ENCODE data around the gene DAAM2.

Gene DAAM2

DNA sequence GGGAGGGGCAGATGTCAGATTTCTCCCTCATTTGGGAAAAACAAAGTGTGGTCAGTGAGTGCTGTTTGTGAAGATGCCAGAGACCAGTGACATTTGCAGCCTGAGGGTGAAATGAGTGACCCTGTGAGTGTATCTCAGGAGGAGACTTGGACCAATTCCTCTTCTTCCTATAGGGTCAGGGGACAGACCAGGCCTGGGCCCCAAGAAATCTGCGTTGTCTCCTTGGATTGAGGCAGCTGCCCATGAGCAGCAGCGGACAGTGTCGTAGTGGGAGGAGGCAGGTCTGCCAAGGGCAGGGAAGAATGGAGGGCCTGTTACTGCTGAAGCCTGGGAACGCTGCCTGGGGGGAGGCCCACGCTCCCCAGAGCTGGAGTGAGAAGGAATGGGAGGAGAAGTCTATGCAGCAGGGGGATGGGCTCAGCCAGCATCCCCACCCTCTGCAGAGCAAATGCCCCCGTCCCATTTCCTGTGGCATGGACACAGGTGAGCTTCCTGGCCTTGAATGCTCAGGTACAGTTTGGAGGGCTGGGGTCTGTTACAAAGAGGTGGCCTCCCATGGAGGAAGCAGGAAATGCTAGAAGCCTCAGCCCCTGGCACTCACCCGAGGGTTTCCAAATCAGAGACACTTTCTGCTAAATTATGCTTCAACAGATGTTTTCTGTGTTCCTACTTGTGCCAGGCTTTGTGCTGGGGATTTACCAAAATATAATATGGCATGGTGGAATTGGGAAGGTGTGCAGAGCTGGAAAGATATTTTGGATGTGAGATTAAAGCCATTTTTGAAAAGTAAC, 29.8 kb downstream of the DAAM2 start:
- no peaks in the 10 kb centered on the region for H3K36me3 ChIP-seq (ENCODE audit: insufficient read depth, low read length)
- H3K27me3 ChIP-seq (ENCODE audit: insufficient read depth, low read length, poor library complexity, severe bottlenecking) = no peaks in the 10 kb centered on the region
- H4K20me1 ChIP-seq (ENCODE audit: insufficient read depth, low read length, poor library complexity, severe bottlenecking) = no peaks in the 10 kb centered on the region
- H3K4me3 ChIP-seq (ENCODE audit: low read length, poor library complexity, severe bottlenecking) = no peak overlapping the region
- H3K4me1 ChIP-seq (ENCODE audit: insufficient read depth, low read length, poor library complexity, severe bottlenecking) = peaks cover 24% of the 10 kb centered on the region
- H3K4me2 ChIP-seq (ENCODE audit: low read depth, low read length, poor library complexity, severe bottlenecking) = no peak overlapping the region
- TF ChIP-seq, protein P1, sequence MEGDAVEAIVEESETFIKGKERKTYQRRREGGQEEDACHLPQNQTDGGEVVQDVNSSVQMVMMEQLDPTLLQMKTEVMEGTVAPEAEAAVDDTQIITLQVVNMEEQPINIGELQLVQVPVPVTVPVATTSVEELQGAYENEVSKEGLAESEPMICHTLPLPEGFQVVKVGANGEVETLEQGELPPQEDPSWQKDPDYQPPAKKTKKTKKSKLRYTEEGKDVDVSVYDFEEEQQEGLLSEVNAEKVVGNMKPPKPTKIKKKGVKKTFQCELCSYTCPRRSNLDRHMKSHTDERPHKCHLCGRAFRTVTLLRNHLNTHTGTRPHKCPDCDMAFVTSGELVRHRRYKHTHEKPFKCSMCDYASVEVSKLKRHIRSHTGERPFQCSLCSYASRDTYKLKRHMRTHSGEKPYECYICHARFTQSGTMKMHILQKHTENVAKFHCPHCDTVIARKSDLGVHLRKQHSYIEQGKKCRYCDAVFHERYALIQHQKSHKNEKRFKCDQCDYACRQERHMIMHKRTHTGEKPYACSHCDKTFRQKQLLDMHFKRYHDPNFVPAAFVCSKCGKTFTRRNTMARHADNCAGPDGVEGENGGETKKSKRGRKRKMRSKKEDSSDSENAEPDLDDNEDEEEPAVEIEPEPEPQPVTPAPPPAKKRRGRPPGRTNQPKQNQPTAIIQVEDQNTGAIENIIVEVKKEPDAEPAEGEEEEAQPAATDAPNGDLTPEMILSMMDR (conservative IDR thresholded peaks at IDR 0.05; ENCODE audit: low read length) = no peak
- no peaks in the 10 kb centered on the region; the same call in 1 of the 2 replicates for H3F3A ChIP-seq (ENCODE audit: low read depth)
- no peaks in the 10 kb centered on the region for H3K9me3 ChIP-seq (ENCODE audit: insufficient read depth, low read depth, low read length)
- no peaks in the 10 kb centered on the region for H3K79me2 ChIP-seq (ENCODE audit: insufficient read depth, low read length)
- no peak overlapping the region for H3K9ac ChIP-seq (ENCODE audit: low read depth, low read length, poor library complexity, severe bottlenecking)
- no peak overlapping the region; the same call in 1 of the 2 replicates for H2AFZ ChIP-seq (ENCODE audit: low read length)
- H3K9me2 ChIP-seq (replicated peaks; ENCODE audit: low read depth, low read length) = no peaks in the 10 kb centered on the region

DNA sequence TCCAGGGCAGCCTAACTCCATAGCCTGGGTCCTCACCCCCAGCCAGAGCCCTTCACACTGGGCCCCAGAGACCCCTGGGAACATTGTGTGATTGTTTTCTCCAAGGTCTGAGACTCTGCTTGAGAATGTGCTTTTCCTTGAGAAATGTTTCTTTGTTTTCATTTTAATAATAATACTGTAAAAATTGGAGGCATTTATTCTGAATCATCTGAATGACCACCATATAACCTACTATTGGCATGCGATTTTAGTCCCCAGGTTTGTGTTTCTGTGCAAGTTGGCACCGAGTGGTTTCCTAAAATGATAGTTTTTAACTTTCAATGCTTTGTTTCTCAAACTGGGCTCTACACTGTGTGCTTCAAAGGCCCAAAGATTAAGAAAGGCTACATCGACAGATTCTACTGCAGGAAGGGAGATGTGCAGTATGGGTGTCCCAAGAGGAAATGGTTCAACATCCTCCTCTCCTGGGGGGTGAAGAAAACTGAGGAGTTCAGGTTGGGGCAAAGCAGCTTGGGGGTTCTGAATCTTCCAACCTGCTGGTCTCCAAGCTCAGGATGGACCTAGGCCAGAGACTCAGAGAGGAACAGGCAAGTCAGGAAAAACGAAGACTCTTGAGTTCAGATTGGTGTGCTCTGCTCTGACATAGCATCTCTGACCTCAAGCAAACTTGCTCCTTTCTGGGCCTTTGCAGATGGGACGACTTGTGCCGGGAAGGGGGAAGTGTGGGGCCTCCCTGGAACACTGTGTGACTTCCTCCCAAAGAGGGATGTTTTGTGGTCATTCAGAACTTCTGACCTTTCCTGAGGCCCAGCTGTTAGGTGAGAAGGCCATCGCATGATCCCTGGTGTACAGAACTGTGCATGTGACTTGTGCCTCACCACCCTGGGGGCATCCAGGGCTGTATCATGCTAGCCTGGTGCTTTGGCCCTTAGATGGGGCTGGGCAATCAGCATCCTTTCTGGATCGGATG, 31.0 kb downstream of the DAAM2 start:
- H3K9me3 ChIP-seq (ENCODE audit: insufficient read depth, low read depth, low read length) = no peaks in the 10 kb centered on the region
- H3K27me3 ChIP-seq (ENCODE audit: insufficient read depth, low read length, poor library complexity, severe bottlenecking) = no peaks in the 10 kb centered on the region
- H3K9me2 ChIP-seq (replicated peaks; ENCODE audit: low read depth, low read length) = no peaks in the 10 kb centered on the region
- H3K9ac ChIP-seq (ENCODE audit: low read depth, low read length, poor library complexity, severe bottlenecking) = no peak overlapping the region
- TF ChIP-seq, protein P1 (conservative IDR thresholded peaks at IDR 0.05; ENCODE audit: low read length) = no peak
- TF ChIP-seq EZH2phosphoT487 (IDR thresholded peaks at IDR 0.05; ENCODE audit: borderline replicate concordance) = no peak
- no peak overlapping the region for H3K4me3 ChIP-seq (ENCODE audit: low read length, poor library complexity, severe bottlenecking)
- H2AFZ ChIP-seq (ENCODE audit: low read length) = peak overlapping the region; percentile 12; the same call in 1 of the 2 replicates
- peaks cover 24% of the 10 kb centered on the region for H3K4me1 ChIP-seq (ENCODE audit: insufficient read depth, low read length, poor library complexity, severe bottlenecking)
- H3F3A ChIP-seq (ENCODE audit: low read depth) = no peaks in the 10 kb centered on the region; the same call in 1 of the 2 replicates
- no peak overlapping the region for H3K4me2 ChIP-seq (ENCODE audit: low read depth, low read length, poor library complexity, severe bottlenecking)
- H3K36me3 ChIP-seq (ENCODE audit: insufficient read depth, low read length) = no peaks in the 10 kb centered on the region
- H3K79me2 ChIP-seq (ENCODE audit: insufficient read depth, low read length) = no peaks in the 10 kb centered on the region
- no peaks in the 10 kb centered on the region for H4K20me1 ChIP-seq (ENCODE audit: insufficient read depth, low read length, poor library complexity, severe bottlenecking)

DNA sequence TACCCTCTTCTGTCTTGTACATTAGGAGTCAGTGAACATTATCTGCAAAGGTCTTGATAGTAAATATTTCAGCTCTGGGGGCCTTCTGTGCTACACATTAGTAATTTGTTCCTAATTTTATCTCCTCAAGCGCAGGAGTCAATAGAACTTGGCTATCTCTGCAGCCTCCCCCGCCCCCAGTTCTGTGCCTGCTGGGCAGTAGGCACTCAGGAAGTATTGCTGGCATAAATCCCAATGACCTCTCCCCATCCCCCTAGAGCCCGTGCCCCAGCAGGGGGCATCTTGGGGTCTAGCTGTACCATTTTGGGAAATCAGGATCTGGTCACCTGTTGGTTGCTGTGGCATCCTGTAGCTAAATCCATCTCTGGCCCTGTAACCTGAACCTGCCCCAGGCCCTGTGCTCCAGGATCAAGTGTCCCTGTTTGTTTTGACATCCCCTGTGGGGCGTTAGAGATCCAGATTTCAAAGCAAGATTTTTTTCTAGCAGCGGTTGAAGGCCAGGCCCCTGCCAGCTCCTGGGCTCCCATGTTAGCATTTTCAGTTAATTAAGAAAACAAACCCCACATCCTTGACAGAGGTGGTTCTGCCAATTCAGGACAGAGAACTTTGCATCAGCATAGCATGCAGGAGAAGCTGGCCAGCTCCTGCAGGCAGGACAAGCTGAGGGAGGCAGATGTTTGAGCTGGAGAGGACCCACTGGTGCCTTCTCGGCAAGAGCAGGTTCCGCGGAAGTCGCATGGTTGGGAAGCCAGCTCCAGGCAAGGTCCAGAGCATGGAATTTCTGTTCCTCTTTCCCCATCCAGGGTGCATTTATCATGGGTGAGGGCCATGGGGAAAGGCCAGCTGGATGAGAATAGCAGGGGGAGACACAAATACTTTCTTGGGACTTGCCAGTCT, 32.1 kb downstream of the DAAM2 start:
- Histone ChIP-seq H3K27me3 (ENCODE audit: insufficient read depth, low read length, poor library complexity, severe bottlenecking) (no peaks in the 10 kb centered on the region), H3K4me2 (ENCODE audit: low read depth, low read length, poor library complexity, severe bottlenecking) (no peak overlapping the region), H3K79me2 (ENCODE audit: insufficient read depth, low read length) (no peaks in the 10 kb centered on the region), H3K9me3 (ENCODE audit: insufficient read depth, low read depth, low read length) (no peaks in the 10 kb centered on the region), H4K20me1 (ENCODE audit: insufficient read depth, low read length, poor library complexity, severe bottlenecking) (no peaks in the 10 kb centered on the region), H3F3A (ENCODE audit: low read depth) (no peaks in the 10 kb centered on the region; the same call in 1 of the 2 replicates), H3K36me3 (ENCODE audit: insufficient read depth, low read length) (no peaks in the 10 kb centered on the region), H3K4me3 (ENCODE audit: low read length, poor library complexity, severe bottlenecking) (no peak overlapping the region), H3K9me2 (replicated peaks; ENCODE audit: low read depth, low read length) (no peaks in the 10 kb centered on the region), H3K4me1 (ENCODE audit: insufficient read depth, low read length, poor library complexity, severe bottlenecking) (peaks cover 20% of the 10 kb centered on the region), H3K9ac (ENCODE audit: low read depth, low read length, poor library complexity, severe bottlenecking) (no peak overlapping the region), H2AFZ (ENCODE audit: low read length) (no peak overlapping the region)
- TF ChIP-seq EZH2phosphoT487 (IDR thresholded peaks at IDR 0.05; ENCODE audit: borderline replicate concordance) = no peak
- TF ChIP-seq, protein P1 (conservative IDR thresholded peaks at IDR 0.05; ENCODE audit: low read length) = no peak

All from Loucy (cell line).